HL-60 (cell line): ENCODE data around the gene TDRD12.

Experiments used
- DNase-seq, 2 experiments: peaks; one replicate each; pipeline ENCODE4 v3.0.0-alpha.2; 2010 to 2020; ENCODE audit warnings: low read depth in 1 of 2, low spot score in 1 of 2
- H3K27ac ChIP-seq: fragments of 250-450 bp; sonication (Bioruptor Pico); replicated peaks from 2 replicates; pipeline ENCODE4 v1.5.1; 2020; ENCODE audit warnings: mild to moderate bottlenecking, moderate library complexity
- H3K27me3 ChIP-seq: fragments of 250-450 bp; sonication (Bioruptor Pico); 2 replicates; pipeline ENCODE4 v1.5.1; 2021; ENCODE audit warnings: mild to moderate bottlenecking, moderate library complexity; ENCODE audit not compliant: insufficient read depth, poor library complexity, severe bottlenecking
- H3K4me3 ChIP-seq: replicated peaks from 2 replicates; pipeline ENCODE4 v1.5.1; 2011; ENCODE audit warnings: mild to moderate bottlenecking, control low read depth, low read length; ENCODE audit not compliant: insufficient read depth
- CTCF ChIP-seq: IDR thresholded peaks from one replicate; pipeline ENCODE4 v1.5.1; 2011; ENCODE audit warnings: low read length, control low read depth, inconsistent platforms; ENCODE audit not compliant: insufficient read depth
- GABPA ChIP-seq: IDR thresholded peaks from 2 replicates; pipeline ENCODE4 v1.6.1; 2012; ENCODE audit warnings: low read depth
- POLR2AphosphoS5 ChIP-seq: IDR thresholded peaks from 2 replicates; pipeline ENCODE4 v1.6.1; 2012; ENCODE audit warnings: low read depth
- REST ChIP-seq: IDR thresholded peaks from 2 replicates; pipeline ENCODE4 v1.6.1; 2012; ENCODE audit warnings: low read depth; ENCODE audit not compliant: insufficient replicate concordance
- SPI1 ChIP-seq: IDR thresholded peaks from 2 replicates; pipeline ENCODE4 v1.6.1; 2012; ENCODE audit warnings: low read depth, mild to moderate bottlenecking, borderline replicate concordance

Gene TDRD12

GRCh38 chr19:32859591-32859990 is 140.0 kb downstream of the TDRD12 start:
- Histone ChIP-seq H3K27ac (no peak overlapping the region), H3K27me3 (no peaks in the 10 kb centered on the region), H3K4me3 (no peak overlapping the region)
- TF ChIP-seq CTCF (no peak), REST (no peak), POLR2AphosphoS5 (no peak), GABPA (no peak), SPI1 (no peak)
- DNase-seq: no peak

- H3K27ac ChIP-seq: no peak overlapping the region
- DNase-seq: no peak
- no peaks in the 10 kb centered on the region for H3K27me3 ChIP-seq
- H3K4me3 ChIP-seq: no peak overlapping the region
- TF ChIP-seq GABPA (no peak), REST (no peak), SPI1 (no peak), POLR2AphosphoS5 (no peak), CTCF (no peak)
These were observed 142.0 kb downstream of the TDRD12 start for GRCh38 chr19:32861596-32861995.

GRCh38 chr19:32862173-32862572 is 142.6 kb downstream of the TDRD12 start:
- no peak for DNase-seq
- TF ChIP-seq GABPA: no peak
- TF ChIP-seq REST: no peak
- no peak for TF ChIP-seq CTCF
- TF ChIP-seq SPI1: no peak
- no peak for TF ChIP-seq POLR2AphosphoS5
- Histone ChIP-seq H3K27ac (no peak overlapping the region), H3K4me3 (no peak overlapping the region), H3K27me3 (no peaks in the 10 kb centered on the region)
